Urinary bladder (tissue), 4 donors: ENCODE results near the gene GJD2. TPM values are rescaled to one million over a fixed set of nuclear protein-coding genes. Genes with fewer than 3 reads are reported as not detected.

Experiments
- DNase-seq: peaks from one replicate; pipeline ENCODE4 v3.0.0-alpha.2; 2015; ENCODE audit errors: extremely low spot score
- H3K27ac ChIP-seq: one replicate; pipeline ENCODE4 v1.5.1; 2013; ENCODE audit warnings: low read depth, mild to moderate bottlenecking, moderate library complexity
- H3K36me3 ChIP-seq: one replicate; pipeline ENCODE4 v1.6.1; 2013; ENCODE audit warnings: mild to moderate bottlenecking, moderate library complexity; ENCODE audit not compliant: insufficient read depth
- H3K4me1 ChIP-seq: one replicate; pipeline ENCODE4 v1.6.1; 2013; ENCODE audit warnings: mild to moderate bottlenecking, moderate library complexity; ENCODE audit not compliant: insufficient read depth
- H3K4me3 ChIP-seq: one replicate; pipeline ENCODE4 v1.5.1; 2013; ENCODE audit warnings: low read depth, low read length
- WGBS: extraction: QIAGEN DNeasy Blood & Tissue Kit; methylation state at CpG from one replicate; pipeline ENCODE4 v1.1.7; 2013; 5-methylcytosine and 5-hydroxymethylcytosine counted together
- polyA plus RNA-seq: library from polyadenylated mRNA; stranded (reverse); fragments of 200-250 nt; gene quantifications from one replicate; pipeline ENCODE4 v1.2.3, GENCODE V29; 2013
- total RNA-seq: library from RNA; depleted of rRNA; stranded (reverse); fragments of >200 nt; gene quantifications from one replicate; pipeline ENCODE4 v1.2.3, GENCODE V29; 2014
- donor health status: healthy with polysubstance abuse.
- donor health status: healthy.

GJD2 gene
- total and polyA plus RNA-seq, 2 donors: 0.16 TPM; not detected in 1

DNA sequence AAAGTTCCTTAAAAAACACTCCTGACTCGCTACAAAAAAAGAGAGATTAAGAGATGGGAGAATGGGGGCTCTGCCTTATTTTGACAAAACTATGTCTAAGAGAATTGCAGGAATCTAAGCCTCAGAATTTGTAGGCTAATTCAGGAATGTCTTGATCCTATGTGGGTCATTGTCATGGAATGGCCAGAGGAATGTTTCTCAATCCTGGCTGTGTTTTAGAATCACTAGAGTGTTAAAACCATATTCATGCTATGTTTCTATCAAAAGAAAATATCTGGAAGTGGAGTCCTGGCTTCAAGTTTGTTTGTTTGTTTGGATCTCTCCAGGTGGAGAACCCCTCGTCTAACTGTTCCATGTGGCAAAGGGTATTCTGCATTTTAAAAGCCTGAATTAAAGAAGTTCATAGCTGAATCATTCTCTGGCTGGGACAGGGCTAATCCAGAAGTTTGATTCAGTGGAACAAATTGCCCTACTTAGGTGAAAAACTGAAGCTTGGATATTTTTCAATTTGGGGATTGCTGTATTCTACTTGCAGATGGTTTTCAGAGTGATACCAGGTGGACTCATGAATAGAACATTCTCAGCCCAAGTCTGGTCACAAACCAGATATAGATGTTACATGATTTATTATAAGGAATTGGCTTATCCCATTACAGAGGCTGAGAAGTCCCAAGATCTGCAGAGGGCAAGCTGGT is 28.2 kb downstream of the GJD2 start:
- WGBS: 78% methylated on average over 2 of the region's 2 CpGs
- no peak for DNase-seq
- Histone ChIP-seq H3K4me1 (no peaks in the 10 kb centered on the region), H3K27ac (no peak overlapping the region), H3K4me3 (no peak overlapping the region), H3K36me3 (no peaks in the 10 kb centered on the region)

GRCh38 chr15:34725556-34725955 is 29.2 kb downstream of the GJD2 start:
- Histone ChIP-seq H3K27ac (no peak overlapping the region), H3K4me1 (no peaks in the 10 kb centered on the region), H3K4me3 (no peak overlapping the region), H3K36me3 (no peaks in the 10 kb centered on the region)
- DNase-seq: no peak
- 76% methylated on average over 2 of the region's 2 CpGs for WGBS

DNA sequence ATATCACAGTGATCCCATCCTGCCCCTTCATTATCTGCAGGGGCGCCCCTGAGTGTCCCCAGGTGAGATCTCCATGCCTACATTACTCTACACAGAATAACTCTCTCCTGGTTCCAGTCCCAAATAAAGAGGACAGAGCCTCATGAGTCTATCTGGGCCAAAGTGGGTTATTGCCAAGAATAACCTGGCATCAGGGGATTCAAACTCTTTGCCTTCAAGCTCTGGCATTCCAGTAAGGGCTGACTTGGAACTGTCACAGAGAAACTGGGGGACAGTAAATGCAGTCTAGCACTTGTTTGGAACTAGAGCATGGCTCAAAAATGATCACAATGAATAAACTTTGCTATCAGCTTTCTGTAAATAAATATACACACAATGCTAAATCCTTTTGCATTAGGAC is 30.3 kb downstream of the GJD2 start:
- DNase-seq: no peak
- Histone ChIP-seq H3K4me1 (no peaks in the 10 kb centered on the region), H3K4me3 (no peak overlapping the region), H3K36me3 (no peaks in the 10 kb centered on the region), H3K27ac (no peak overlapping the region)
- WGBS: 92% methylated on average over 1 of the region's 1 CpG

DNA sequence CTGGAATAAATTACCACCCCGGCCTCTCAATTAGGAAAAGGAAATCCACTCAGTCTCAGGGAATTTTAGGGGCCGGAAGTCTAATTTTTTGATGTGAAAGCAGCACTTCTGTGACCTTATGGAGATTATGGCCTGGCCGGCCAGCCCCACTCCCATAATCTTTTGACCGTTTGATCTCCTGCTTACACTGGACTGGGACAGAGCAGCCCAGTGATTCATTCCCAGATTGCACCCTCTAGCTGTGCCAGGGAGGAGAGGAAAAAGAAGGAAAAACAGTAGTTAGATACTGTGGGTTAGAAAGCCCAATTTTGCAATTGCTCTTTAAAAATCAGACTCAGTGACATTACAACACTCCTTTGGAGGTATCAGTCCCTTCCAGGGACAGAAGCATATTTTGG is 32.4 kb downstream of the GJD2 start:
- WGBS: 14% methylated on average over 4 of the region's 4 CpGs
- H3K27ac ChIP-seq: no peak overlapping the region
- H3K36me3 ChIP-seq: no peaks in the 10 kb centered on the region
- H3K4me1 ChIP-seq: no peaks in the 10 kb centered on the region
- no peak for DNase-seq
- H3K4me3 ChIP-seq: peak overlapping the region; percentile 2

GRCh38 chr15:34721802-34722438 is 32.9 kb downstream of the GJD2 start:
- Histone ChIP-seq H3K4me1 (no peaks in the 10 kb centered on the region), H3K4me3 (peak overlapping the region; percentile 11)
- WGBS: 4% methylated on average over 30 of the region's 30 CpGs

GRCh38 chr15:34721157-34721801 is 33.5 kb downstream of the GJD2 start:
- Histone ChIP-seq H3K4me1 (no peaks in the 10 kb centered on the region), H3K4me3 (no peak overlapping the region), H3K36me3 (no peaks in the 10 kb centered on the region), H3K27ac (no peak overlapping the region)
- WGBS: 74% methylated on average over 7 of the region's 7 CpGs
- no peak for DNase-seq

More at GRCh38 chr15:34721802-34722438, 32.9 kb downstream of the GJD2 start:
- H3K27ac ChIP-seq: no peak overlapping the region
- DNase-seq: no peak
- H3K36me3 ChIP-seq: no peaks in the 10 kb centered on the region

- Histone ChIP-seq H3K4me1 (no peaks in the 10 kb centered on the region), H3K36me3 (no peaks in the 10 kb centered on the region), H3K4me3 (no peak overlapping the region), H3K27ac (no peak overlapping the region)
- WGBS: 42% methylated on average over 2 of the region's 2 CpGs
- DNase-seq: no peak
Observed at GRCh38 chr15:34719695-34720094, 35.1 kb downstream of the GJD2 start.

DNA sequence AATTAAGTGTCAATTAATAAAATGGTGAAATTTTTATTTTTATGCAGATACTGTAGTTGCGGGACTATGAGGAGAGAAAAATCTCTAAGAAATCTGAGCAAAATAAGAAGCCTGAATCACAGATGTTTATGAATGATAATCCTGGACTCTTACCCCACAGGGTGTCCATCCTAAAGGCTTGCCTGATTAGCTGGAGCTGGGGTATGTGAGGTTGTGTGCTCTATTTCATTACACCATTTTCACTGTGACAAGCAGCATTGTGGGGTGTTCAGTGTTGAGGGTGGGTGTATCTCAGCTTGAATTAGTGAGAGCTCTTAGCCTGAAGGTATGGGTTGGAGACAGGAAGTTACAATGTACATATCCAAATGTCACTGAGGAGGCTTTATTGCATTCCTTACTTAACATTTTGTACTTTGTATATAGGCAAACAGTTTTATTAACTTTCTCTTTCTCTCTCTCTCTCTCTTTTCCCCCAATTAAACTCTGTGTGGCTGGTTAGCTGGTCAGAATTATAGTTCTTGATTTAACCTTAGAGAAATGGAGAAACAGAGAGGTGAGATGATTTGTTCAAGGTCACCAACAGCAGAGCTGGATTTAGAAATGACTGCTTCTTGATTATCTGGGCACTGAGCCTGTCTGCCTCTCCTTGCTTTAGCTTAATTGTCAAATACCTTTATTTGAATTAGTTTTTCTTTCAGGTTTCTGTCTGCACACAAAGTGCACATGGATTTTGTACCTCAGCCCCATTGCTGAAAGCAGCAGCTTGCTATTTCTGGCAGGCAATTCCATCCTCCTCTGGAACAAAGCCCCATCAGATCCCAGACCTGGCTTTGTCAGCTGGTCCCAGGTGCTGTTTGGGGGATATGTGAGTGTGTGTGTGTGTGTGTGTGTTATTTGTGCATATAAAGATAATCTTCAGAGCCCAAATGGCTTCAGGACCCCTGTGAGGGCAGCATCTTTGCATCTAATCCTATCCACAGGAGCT is 35.8 kb downstream of the GJD2 start:
- H3K27ac ChIP-seq: no peak overlapping the region

GRCh38 chr15:34717729-34718128 is 37.1 kb downstream of the GJD2 start:
- 40% methylated on average over 2 of the region's 2 CpGs for WGBS
- H3K4me3 ChIP-seq: no peak overlapping the region
- no peaks in the 10 kb centered on the region for H3K36me3 ChIP-seq
- H3K4me1 ChIP-seq: no peaks in the 10 kb centered on the region
- no peak for DNase-seq
- H3K27ac ChIP-seq: no peak overlapping the region

More for the DNA sequence above, 35.8 kb downstream of the GJD2 start:
- 96% methylated on average over 1 of the region's 1 CpG for WGBS
- Histone ChIP-seq H3K36me3 (no peaks in the 10 kb centered on the region), H3K4me3 (no peak overlapping the region), H3K4me1 (no peaks in the 10 kb centered on the region)
- DNase-seq: no peak

DNA sequence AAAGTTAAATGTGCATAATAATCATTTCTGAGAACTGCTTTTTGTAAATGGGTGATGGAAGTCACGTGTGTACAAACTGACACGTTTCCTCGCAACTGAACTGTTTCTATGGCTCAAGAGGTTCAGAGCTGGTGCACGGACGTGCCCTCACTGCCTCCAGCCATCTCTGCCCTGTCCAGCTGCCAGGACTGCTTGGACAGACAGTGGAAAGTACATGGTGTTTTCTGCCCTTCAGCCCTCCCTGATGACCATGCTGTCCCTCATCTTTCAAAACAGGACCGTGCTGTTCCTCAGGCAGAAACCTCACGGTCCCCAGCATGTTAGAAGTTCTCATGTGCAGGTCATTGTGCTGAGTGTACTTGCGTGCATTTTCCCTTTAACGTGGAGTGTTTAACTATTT is 38.7 kb downstream of the GJD2 start:
- no peak for DNase-seq
- Histone ChIP-seq H3K36me3 (no peaks in the 10 kb centered on the region), H3K4me3 (no peak overlapping the region), H3K27ac (no peak overlapping the region), H3K4me1 (no peaks in the 10 kb centered on the region)
- WGBS: 77% methylated on average over 9 of the region's 9 CpGs

DNA sequence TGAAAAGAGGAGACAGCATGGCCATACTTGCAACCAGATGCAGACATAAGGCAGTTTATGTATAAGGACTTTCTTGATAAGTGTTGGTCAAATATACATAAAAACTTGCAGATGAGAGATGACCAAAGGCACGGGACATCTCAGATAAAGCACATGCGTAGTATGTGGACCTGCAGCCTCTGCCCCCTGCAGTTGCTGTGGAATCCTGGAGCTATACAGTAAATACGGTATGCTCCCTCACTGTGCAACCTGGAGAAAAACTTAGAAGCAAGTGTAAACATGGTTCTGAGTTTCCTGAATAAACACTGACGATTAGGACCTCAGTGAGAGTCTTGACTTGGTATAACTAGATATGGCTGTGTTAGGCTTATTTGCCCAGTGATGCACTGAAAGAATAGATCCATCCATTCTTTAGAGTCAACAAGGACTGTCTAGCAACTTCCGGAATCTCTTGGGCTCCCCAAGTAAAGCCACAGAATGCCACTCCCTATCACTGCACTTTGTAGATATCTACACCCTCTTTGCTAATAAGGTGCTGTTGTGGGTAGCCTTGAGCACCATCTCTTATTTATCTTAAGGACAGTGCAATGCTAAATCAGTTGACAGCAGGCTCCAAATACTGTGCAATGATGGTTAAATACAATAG is 40.2 kb downstream of the GJD2 start:
- H3K27ac ChIP-seq: no peak overlapping the region
- no peak overlapping the region for H3K4me3 ChIP-seq
- no peaks in the 10 kb centered on the region for H3K4me1 ChIP-seq
- H3K36me3 ChIP-seq: no peaks in the 10 kb centered on the region
- DNase-seq: no peak
- WGBS: 78% methylated on average over 5 of the region's 5 CpGs

DNA sequence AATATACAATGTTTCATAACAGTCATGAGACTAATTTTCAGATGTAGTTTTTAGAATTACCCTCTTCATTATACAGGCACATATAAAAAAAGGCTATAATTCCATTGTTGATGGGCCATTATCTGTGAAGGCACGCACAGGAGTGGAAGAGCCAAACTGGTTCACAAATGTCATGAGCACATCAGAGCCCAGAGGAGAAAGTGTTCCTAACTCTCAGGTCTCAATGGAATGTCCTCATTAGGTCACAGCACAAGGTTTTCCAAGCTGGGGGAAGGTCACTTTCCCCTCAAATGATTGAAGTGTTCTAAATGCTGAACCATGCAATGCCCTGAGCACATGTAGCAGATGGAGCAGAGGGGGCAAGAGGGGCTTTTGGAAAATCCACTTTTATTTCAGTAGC is 41.2 kb downstream of the GJD2 start:
- H3K36me3 ChIP-seq: no peaks in the 10 kb centered on the region
- no peak overlapping the region for H3K4me3 ChIP-seq
- H3K4me1 ChIP-seq: no peaks in the 10 kb centered on the region
- no peak for DNase-seq
- no peak overlapping the region for H3K27ac ChIP-seq
- 84% methylated on average over 1 of the region's 1 CpG for WGBS

DNA sequence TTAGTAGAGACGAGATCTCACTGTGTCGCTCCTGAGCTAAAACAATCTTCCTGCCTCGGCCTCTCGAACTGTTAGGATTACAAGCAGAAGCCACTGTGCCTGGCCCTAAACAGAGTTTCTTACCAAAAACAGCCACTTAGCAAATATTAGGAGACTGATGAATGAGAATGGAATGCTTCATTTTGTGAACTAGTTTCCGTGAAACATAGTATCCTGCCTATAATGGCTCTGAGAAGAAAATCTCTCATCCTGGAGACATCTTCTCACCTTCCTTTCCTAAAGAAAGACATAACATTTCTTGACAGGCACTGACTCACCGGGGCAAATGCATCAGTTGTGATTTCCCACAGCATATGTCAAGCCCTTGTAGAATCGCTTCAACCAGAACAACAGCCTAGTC is 44.9 kb downstream of the GJD2 start:
- H3K4me1 ChIP-seq: no peaks in the 10 kb centered on the region
- DNase-seq: no peak
- 77% methylated on average over 7 of the region's 7 CpGs for WGBS
- no peak overlapping the region for H3K4me3 ChIP-seq
- no peak overlapping the region for H3K27ac ChIP-seq
- H3K36me3 ChIP-seq: no peaks in the 10 kb centered on the region
